Calu3 (cell line): ENCODE data around the gene ETV5. TPM values are rescaled to one million over a fixed set of nuclear protein-coding genes. Genes with fewer than 3 reads are reported as not detected.
A peak's percentile ranks its signal among the peaks of the same experiment; 100 is the strongest.

Source experiments
- BruUV-seq: library from RNA; stranded (reverse); fragments of 400-500 nt; replicated peaks from 2 replicates; lab custom pipeline; 2021; lab: Mats Ljungman, UMichigan
- CTCF ChIA-PET: fragments of 300-600 bp; sonication (Branson Sonifier 250); formaldehyde crosslinking; loops from one replicate; lab custom pipeline; 2022; ENCODE audit warnings: antibody characterized with exemption; lab: Charles Lee
- DNase-seq: peaks from one replicate; pipeline ENCODE4 v3.0.0; 2022
- H3K27ac Mint-ChIP-seq: one replicate; pipeline ENCODE4 v1.8.0; 2022; ENCODE audit warnings: mixed read lengths; ENCODE audit not compliant: unreplicated experiment
- H3K27me3 Mint-ChIP-seq: one replicate; pipeline ENCODE4 v1.8.0; 2022; ENCODE audit warnings: mixed read lengths; ENCODE audit not compliant: unreplicated experiment
- H3K36me3 Mint-ChIP-seq: one replicate; pipeline ENCODE4 v1.8.0; 2022; ENCODE audit warnings: mild to moderate bottlenecking, moderate library complexity, mixed read lengths; ENCODE audit not compliant: insufficient read depth, unreplicated experiment
- H3K4me1 Mint-ChIP-seq: one replicate; pipeline ENCODE4 v1.8.0; 2022; ENCODE audit warnings: mild to moderate bottlenecking, low read depth, mixed read lengths; ENCODE audit not compliant: unreplicated experiment
- H3K4me3 Mint-ChIP-seq: one replicate; pipeline ENCODE4 v1.8.0; 2022; ENCODE audit warnings: mild to moderate bottlenecking, low read depth, moderate library complexity, mixed read lengths; ENCODE audit not compliant: unreplicated experiment
- H3K9me3 Mint-ChIP-seq: one replicate; pipeline ENCODE4 v1.8.0; 2022; ENCODE audit warnings: low read depth, mixed read lengths; ENCODE audit not compliant: unreplicated experiment
- CTCF ChIP-seq: fragments of 200-600 bp; IDR thresholded peaks from one replicate; pipeline ENCODE4 v1.8.0; 2022; ENCODE audit warnings: antibody characterized with exemption; ENCODE audit not compliant: unreplicated experiment
- intact Hi-C: fragments of 100-400 bp; cut with micrococcal nuclease; formaldehyde crosslinking; loops from one replicate; pipeline ENCODE4 v1.10.0; 2022; ENCODE audit not compliant: unreplicated experiment
- total RNA-seq: library from RNA; stranded (reverse); gene quantifications from 2 replicates; pipeline ENCODE4 v1.2.3, GENCODE V29; 2022

Gene ETV5
- total RNA-seq, 1 experiment from 2014 or later: 108 TPM

- Mint-ChIP-seq H3K9me3 (no peaks in the 10 kb centered on the region), H3K27me3 (peaks cover 10% of the 10 kb centered on the region), H3K4me3 (no peak overlapping the region), H3K4me1 (no peaks in the 10 kb centered on the region), H3K27ac (no peak overlapping the region), H3K36me3 (no peaks in the 10 kb centered on the region)
- TF ChIP-seq CTCF: no peak
- CTCF ChIA-PET: no interaction called here
- BruUV-seq: no TSS peak
- intact Hi-C loops: no loop called here
- DNase-seq: no peak
Measured at GRCh38 chr3:186004209-186004608, 104.7 kb downstream of the ETV5 start.

- BruUV-seq: no TSS peak
- Mint-ChIP-seq H3K27me3 (peaks cover 10% of the 10 kb centered on the region), H3K27ac (no peak overlapping the region), H3K36me3 (no peaks in the 10 kb centered on the region), H3K4me1 (no peaks in the 10 kb centered on the region), H3K9me3 (no peaks in the 10 kb centered on the region), H3K4me3 (no peak overlapping the region)
- no peak for DNase-seq
- intact Hi-C loops: loop anchor here (1.0 kb wide), 1 partner anchor 239 kb away; no protein-coding TSS in a partner anchor
- TF ChIP-seq CTCF: no peak
- CTCF ChIA-PET: interaction anchor here (0.5 to 1.5 kb wide), 9 partner anchors 20 to 537 kb away, joined by 3 to 23 read pairs (median 3); no protein-coding TSS in a partner anchor
Measured at GRCh38 chr3:186003610-186004009, 105.3 kb downstream of the ETV5 start.

GRCh38 chr3:186002884-186003472 is 105.9 kb downstream of the ETV5 start:
- Mint-ChIP-seq H3K9me3 (no peaks in the 10 kb centered on the region), H3K4me3 (no peak overlapping the region), H3K4me1 (no peaks in the 10 kb centered on the region), H3K36me3 (no peaks in the 10 kb centered on the region), H3K27ac (no peak overlapping the region), H3K27me3 (peaks cover 10% of the 10 kb centered on the region)
- TF ChIP-seq CTCF: peak; percentile 62
- DNase-seq: peak; percentile 30
- no TSS peak for BruUV-seq
- intact Hi-C loops: loop anchor here (1.0 kb wide), 1 partner anchor 239 kb away; no protein-coding TSS in a partner anchor
- CTCF ChIA-PET: interaction anchor here (0.5 to 1.5 kb wide), 9 partner anchors 20 to 538 kb away, joined by 3 to 23 read pairs (median 3); no protein-coding TSS in a partner anchor

- intact Hi-C loops: no loop called here
- BruUV-seq: no TSS peak
- Mint-ChIP-seq H3K27ac (no peak overlapping the region), H3K4me1 (no peaks in the 10 kb centered on the region), H3K9me3 (no peaks in the 10 kb centered on the region), H3K27me3 (peaks cover 16% of the 10 kb centered on the region), H3K4me3 (no peak overlapping the region), H3K36me3 (no peaks in the 10 kb centered on the region)
- TF ChIP-seq CTCF: no peak
- DNase-seq: no peak
- CTCF ChIA-PET: no interaction called here
Measured at GRCh38 chr3:186001842-186002241, 107.0 kb downstream of the ETV5 start.
